ENCODE data around the gene FUZ. TPM values are rescaled to one million over a fixed set of nuclear protein-coding genes. Genes with fewer than 3 reads are reported as not detected.

FUZ gene
- total RNA-seq, 3 donors from 2014 or later (not counting 1 experiment from before 2014, with no cell fraction given) = 17.7 to 33.1 (median 20.6) TPM

- Histone ChIP-seq H3K4me3 (ENCODE audit: low read length) (no peak overlapping the region), H3K36me3 (ENCODE audit: control insufficient read depth, insufficient read depth, low read length) (peaks cover 57% of the 10 kb centered on the region), H3K4me1 (ENCODE audit: control insufficient read depth, insufficient read depth, low read length) (no peaks in the 10 kb centered on the region), H3K27ac (ENCODE audit: low read length) (no peak overlapping the region), H3K27me3 (ENCODE audit: control insufficient read depth, insufficient read depth, low read length) (no peaks in the 10 kb centered on the region), H3K9me3 (ENCODE audit: control insufficient read depth, insufficient read depth, low read length) (no peaks in the 10 kb centered on the region)
- DNase-seq (no peak), ATAC-seq (no peak)
- H3K27me3 Mint-ChIP-seq (ENCODE audit: low read depth in 2 of 2) = no peaks in the 10 kb centered on the region
- H3K4me3 Mint-ChIP-seq = no peak overlapping the region
- peaks cover 5 to 10% of the 10 kb centered on the region in 2 donors for H3K4me1 Mint-ChIP-seq
- intact Hi-C loops (cut with micrococcal nuclease) = no loop called here
- no peak for TF ChIP-seq CTCF (IDR thresholded peaks at IDR 0.05)
- H3K9me3 Mint-ChIP-seq = no peaks in the 10 kb centered on the region
- no peak overlapping the region for H3K27ac Mint-ChIP-seq
- H3K36me3 Mint-ChIP-seq = no peaks in the 10 kb centered on the region
- WGBS (ENCODE audit: insufficient coverage) = 57% methylated on average over 9 of the region's 9 CpGs
These were observed 19.5 kb upstream of the FUZ start for GRCh38 chr19:49832556-49832955.

- Histone ChIP-seq H3K27ac (ENCODE audit: low read length) (no peak overlapping the region), H3K36me3 (ENCODE audit: control insufficient read depth, insufficient read depth, low read length) (peaks cover 52% of the 10 kb centered on the region), H3K4me1 (ENCODE audit: control insufficient read depth, insufficient read depth, low read length) (no peaks in the 10 kb centered on the region), H3K4me3 (ENCODE audit: low read length) (no peak overlapping the region), H3K9me3 (ENCODE audit: control insufficient read depth, insufficient read depth, low read length) (no peaks in the 10 kb centered on the region), H3K27me3 (ENCODE audit: control insufficient read depth, insufficient read depth, low read length) (no peaks in the 10 kb centered on the region)
- Mint-ChIP-seq H3K9me3 (no peaks in the 10 kb centered on the region), H3K4me3 (no peak overlapping the region), H3K27ac (no peak overlapping the region), H3K36me3 (no peaks in the 10 kb centered on the region), H3K27me3 (ENCODE audit: low read depth in 2 of 2) (no peaks in the 10 kb centered on the region), H3K4me1 (peaks cover 6% of the 10 kb centered on the region in 2 donors)
- DNase-seq (no peak), ATAC-seq (no peak)
- TF ChIP-seq CTCF (IDR thresholded peaks at IDR 0.05) = no peak
- 94% methylated on average over 8 of the region's 8 CpGs for WGBS (ENCODE audit: insufficient coverage)
- intact Hi-C loops (cut with micrococcal nuclease) = no loop called here
These were observed 18.5 kb upstream of the FUZ start for GRCh38 chr19:49831592-49831991.

GRCh38 chr19:49830766-49831165, 17.7 kb upstream of the FUZ start:
- Histone ChIP-seq H3K36me3 (ENCODE audit: control insufficient read depth, insufficient read depth, low read length) (peaks cover 46% of the 10 kb centered on the region), H3K27ac (ENCODE audit: low read length) (no peak overlapping the region), H3K27me3 (ENCODE audit: control insufficient read depth, insufficient read depth, low read length) (no peaks in the 10 kb centered on the region), H3K9me3 (ENCODE audit: control insufficient read depth, insufficient read depth, low read length) (no peaks in the 10 kb centered on the region), H3K4me3 (ENCODE audit: low read length) (no peak overlapping the region), H3K4me1 (ENCODE audit: control insufficient read depth, insufficient read depth, low read length) (no peaks in the 10 kb centered on the region)
- no peaks in the 10 kb centered on the region for H3K36me3 Mint-ChIP-seq
- ATAC-seq = no peak
- intact Hi-C loops (cut with micrococcal nuclease) = no loop called here
- peaks cover 8 to 11% of the 10 kb centered on the region in 2 donors for H3K4me1 Mint-ChIP-seq
- no peaks in the 10 kb centered on the region for H3K27me3 Mint-ChIP-seq (ENCODE audit: low read depth in 2 of 2)
- H3K27ac Mint-ChIP-seq = no peak overlapping the region
- H3K4me3 Mint-ChIP-seq = no peak overlapping the region
- no peaks in the 10 kb centered on the region for H3K9me3 Mint-ChIP-seq
- TF ChIP-seq CTCF (IDR thresholded peaks at IDR 0.05) = no peak
- 87% methylated on average over 12 of the region's 12 CpGs for WGBS (ENCODE audit: insufficient coverage)
- DNase-seq = no peak

GRCh38 chr19:49829721-49830120, 16.6 kb upstream of the FUZ start:
- H3K4me1 Mint-ChIP-seq = peaks cover 8 to 11% of the 10 kb centered on the region in 2 donors
- DNase-seq (no peak), ATAC-seq (no peak)
- intact Hi-C loops (cut with micrococcal nuclease) = no loop called here
- Histone ChIP-seq H3K4me3 (ENCODE audit: low read length) (no peak overlapping the region), H3K27ac (ENCODE audit: low read length) (no peak overlapping the region), H3K9me3 (ENCODE audit: control insufficient read depth, insufficient read depth, low read length) (no peaks in the 10 kb centered on the region), H3K36me3 (ENCODE audit: control insufficient read depth, insufficient read depth, low read length) (peaks cover 36% of the 10 kb centered on the region), H3K27me3 (ENCODE audit: control insufficient read depth, insufficient read depth, low read length) (no peaks in the 10 kb centered on the region), H3K4me1 (ENCODE audit: control insufficient read depth, insufficient read depth, low read length) (no peaks in the 10 kb centered on the region)
- no peak overlapping the region for H3K27ac Mint-ChIP-seq
- no peaks in the 10 kb centered on the region for H3K36me3 Mint-ChIP-seq
- 97% methylated on average over 18 of the region's 18 CpGs for WGBS (ENCODE audit: insufficient coverage)
- TF ChIP-seq CTCF (IDR thresholded peaks at IDR 0.05) = no peak
- H3K9me3 Mint-ChIP-seq = no peaks in the 10 kb centered on the region
- no peak overlapping the region for H3K4me3 Mint-ChIP-seq
- no peaks in the 10 kb centered on the region for H3K27me3 Mint-ChIP-seq (ENCODE audit: low read depth in 2 of 2)
